Midbrain (tissue), 1 donor: Measurements from ENCODE around the gene POP5.
"Not testable (repeated sequence)": the region's sequence is repeated elsewhere in the genome, so short reads cannot be mapped to it uniquely, and the experiment has no call there.

ENCODE experiments used
- DNase-seq: peaks from one replicate; lab custom pipeline; 2025; lab: John Stamatoyannopoulos, UW

The POP5 gene

GRCh38 chr12:120536064-120536791 lies 45.0 kb downstream of the POP5 start:
- no peak for DNase-seq

GRCh38 chr12:120534703-120535655 lies 46.2 kb downstream of the POP5 start:
- no peak for DNase-seq

- DNase-seq: peak; percentile 83
Measured at GRCh38 chr12:120534203-120534702, 46.9 kb downstream of the POP5 start, which contains the start of gene RNF10. RNF10 (plus strand) TSS chr12:120534356; CDS start chr12:120534812, 456 bp downstream.

- no peak for DNase-seq
Measured at GRCh38 chr12:120532701-120533238, 48.4 kb downstream of the POP5 start.

- not testable (repeated sequence) for DNase-seq
Measured at GRCh38 chr12:120530418-120530761, 50.8 kb downstream of the POP5 start.

GRCh38 chr12:120529641-120530417 lies 51.4 kb downstream of the POP5 start:
- no peak for DNase-seq

- peak; percentile 90 for DNase-seq
Measured at GRCh38 chr12:120528861-120529525, 52.2 kb downstream of the POP5 start, which contains the start of gene COQ5. COQ5 (minus strand) TSS chr12:120529158; CDS start chr12:120529141, 17 bp downstream.
